HepG2 (cell line): Measurements from ENCODE around the gene DCST2. TPM values are rescaled to one million over a fixed set of nuclear protein-coding genes. Genes with fewer than 3 reads are reported as not detected.

ENCODE experiments used
- ATAC-seq: fragments of 200-7000 bp; cut with Tn5 transposase; 3 replicates; pipeline ENCODE4 v1.9.1; 2020; ENCODE audit warnings: mild to moderate bottlenecking, moderate library complexity
- BruUV-seq: library from RNA; stranded (reverse); fragments of 400-500 nt; replicated peaks from 2 replicates; lab custom pipeline; 2021; lab: Mats Ljungman, UMichigan
- CTCF ChIA-PET: fragments of 300-600 bp; formaldehyde crosslinking; extraction: SDS; loops from one replicate; lab custom pipeline; 2021; ENCODE audit warnings: low total read pairs, inconsistent platforms, low intra/inter-chr PET ratio; lab: Yijun Ruan, JAX
- POLR2A ChIA-PET: fragments of 350-600 bp; sonication (Branson Sonifier 250); formaldehyde crosslinking; loops from one replicate; lab custom pipeline; 2020; ENCODE audit warnings: antibody characterized with exemption, inconsistent platforms; lab: Yijun Ruan, JAX
- DNase-seq: peaks from one replicate; pipeline ENCODE4 v3.0.0-alpha.2; 2015; ENCODE audit warnings: low spot score
- FAIRE-seq: peaks from 3 replicates; lab custom pipeline; 2011; peaks lifted over from hg19 to GRCh38; lab: Jason Lieb, UNC
- H2AFZ ChIP-seq: one replicate; pipeline ENCODE4 v1.6.1; 2011; ENCODE audit warnings: low read length, inconsistent platforms
- H3K27ac ChIP-seq: fragments of 300-600 bp; 3 replicates; pipeline ENCODE4 v1.8.0; 2011; ENCODE audit warnings: mixed run types, mild to moderate bottlenecking, mixed read lengths, low read length, inconsistent platforms; ENCODE audit not compliant: insufficient read depth; ENCODE audit errors: extremely low read length
- H3K27me3 ChIP-seq, 2 experiments: fragments of 200-600 bp in 1 of 2; 2 replicates in 1 of 2; 3 replicates in 1 of 2; pipeline versions ENCODE4 v1.6.0 to v1.8.0; 2011; ENCODE audit warnings: low read length in 2 of 2, mild to moderate bottlenecking in 2 of 2, moderate library complexity in 2 of 2, inconsistent platforms in 1 of 2; ENCODE audit not compliant: insufficient read depth in 2 of 2, control insufficient read depth in 1 of 2
- H3K36me3 ChIP-seq, 2 experiments: fragments of 200-600 bp in 1 of 2; replicated peaks in 1 of 2; 2 replicates in 1 of 2; 3 replicates in 1 of 2; pipeline versions ENCODE4 v1.5.1 to v1.8.0; 2011; ENCODE audit warnings: low read length in 2 of 2, inconsistent platforms in 1 of 2; ENCODE audit not compliant: insufficient read depth in 2 of 2, control insufficient read depth in 1 of 2
- H3K4me1 ChIP-seq: 2 replicates; pipeline ENCODE4 v1.5.1; 2012; ENCODE audit warnings: low read length, inconsistent platforms; ENCODE audit not compliant: insufficient read depth
- H3K4me2 ChIP-seq: 2 replicates; pipeline ENCODE4 v1.6.0; 2011; ENCODE audit warnings: low read depth, low read length, inconsistent platforms
- H3K4me3 ChIP-seq, 3 experiments: fragments of 200-600 bp in 1 of 3; sonication (generic), shearing (Covaris generic) in 1 of 3; replicated peaks in 1 of 3; 2 replicates each; pipeline ENCODE4 v1.5.1; 2011 to 2016; ENCODE audit warnings: low read length in 3 of 3, inconsistent platforms in 2 of 3, low read depth in 2 of 3, mild to moderate bottlenecking in 2 of 3, control low read depth in 1 of 3, mixed read lengths in 1 of 3; ENCODE audit not compliant: insufficient read depth in 1 of 3
- H3K79me2 ChIP-seq: one replicate; pipeline ENCODE4 v1.6.1; 2011; ENCODE audit warnings: low read length, inconsistent platforms; ENCODE audit not compliant: insufficient read depth
- H3K9ac ChIP-seq: 2 replicates; pipeline ENCODE4 v1.6.0; 2011; ENCODE audit warnings: mild to moderate bottlenecking, low read depth, low read length, inconsistent platforms; ENCODE audit not compliant: insufficient read depth
- H3K9me3 ChIP-seq: 2 replicates; pipeline ENCODE4 v1.5.1; 2012; ENCODE audit warnings: mild to moderate bottlenecking, low read length
- H4K20me1 ChIP-seq: 2 replicates; pipeline ENCODE4 v1.6.0; 2011; ENCODE audit warnings: inconsistent platforms, mild to moderate bottlenecking, low read length, moderate library complexity; ENCODE audit not compliant: insufficient read depth
- ARID5B ChIP-seq: IDR thresholded peaks from 2 replicates; pipeline ENCODE4 v1.4.0; 2020; ENCODE audit warnings: mild to moderate bottlenecking, missing genetic modification reagents
- ELF4 ChIP-seq: sonication (generic); formaldehyde crosslinking; IDR thresholded peaks from 2 replicates; pipeline ENCODE4 v1.5.0; 2020; ENCODE audit warnings: missing genetic modification reagents, mild to moderate bottlenecking, moderate library complexity, borderline replicate concordance
- FOXM1 ChIP-seq: sonication (generic); formaldehyde crosslinking; IDR thresholded peaks from 2 replicates; pipeline ENCODE4 v1.5.0; 2020; ENCODE audit warnings: missing genetic modification reagents
- GABPB1 ChIP-seq: IDR thresholded peaks from 2 replicates; pipeline ENCODE4 v1.6.1; 2016; ENCODE audit warnings: mild to moderate bottlenecking, missing genetic modification reagents, moderate library complexity, missing compliant biosample characterization
- GRHL1 ChIP-seq: sonication (generic); formaldehyde crosslinking; conservative IDR thresholded peaks from 2 replicates; pipeline ENCODE4 v1.8.0; 2022; ENCODE audit warnings: missing genetic modification reagents
- KAT8 ChIP-seq: IDR thresholded peaks from 2 replicates; pipeline ENCODE4 v1.6.1; 2016; ENCODE audit warnings: missing genetic modification reagents, missing compliant biosample characterization
- MTF2 ChIP-seq: sonication (generic); formaldehyde crosslinking; IDR thresholded peaks from 2 replicates; pipeline ENCODE4 v1.5.0; 2020; ENCODE audit warnings: missing genetic modification reagents, borderline replicate concordance
- SP4 ChIP-seq: sonication (generic); formaldehyde crosslinking; IDR thresholded peaks from 2 replicates; pipeline ENCODE4 v1.8.1; 2023; ENCODE audit warnings: mild to moderate bottlenecking, missing genetic modification reagents
- ZC3H4 ChIP-seq: sonication (generic); formaldehyde crosslinking; IDR thresholded peaks from 2 replicates; pipeline ENCODE4 v1.4.0; 2020; ENCODE audit warnings: missing genetic modification reagents, borderline replicate concordance
- ZNF12 ChIP-seq: sonication (generic); formaldehyde crosslinking; IDR thresholded peaks from 2 replicates; pipeline ENCODE4 v1.5.0; 2020; ENCODE audit warnings: missing genetic modification reagents
- ZNF605 ChIP-seq: sonication (generic); formaldehyde crosslinking; IDR thresholded peaks from 2 replicates; pipeline ENCODE4 v1.8.0; 2022; ENCODE audit warnings: mild to moderate bottlenecking, missing genetic modification reagents
- ZNF687 ChIP-seq: sonication (generic); formaldehyde crosslinking; IDR thresholded peaks from 2 replicates; pipeline ENCODE4 v1.5.1; 2020; ENCODE audit warnings: mild to moderate bottlenecking, missing genetic modification reagents, moderate library complexity
- ZNF740 ChIP-seq: sonication (generic); formaldehyde crosslinking; IDR thresholded peaks from 2 replicates; pipeline ENCODE4 v1.4.0; 2020; ENCODE audit warnings: missing genetic modification reagents
- ZNF772 ChIP-seq: sonication (generic); formaldehyde crosslinking; IDR thresholded peaks from 2 replicates; pipeline ENCODE4 v1.5.0; 2020; ENCODE audit warnings: mild to moderate bottlenecking, missing genetic modification reagents
- WGBS: methylation state at CpG from one replicate; pipeline ENCODE4 v1.1.6; 2017; ENCODE audit warnings: low lambda C conversion rate; 5-methylcytosine and 5-hydroxymethylcytosine counted together
- in situ Hi-C: cut with HindIII; loops from 2 replicates; pipeline ENCODE4 v1.10.0; 2017; ENCODE audit warnings: low pct_unique_long_range_greater_than_20kb; ENCODE audit not compliant: extremely low pct_ligation_motif_present
- intact Hi-C: fragments of 100-400 bp; cut with micrococcal nuclease; formaldehyde crosslinking; loops from one replicate; pipeline ENCODE4 v1.10.0; 2022; ENCODE audit not compliant: unreplicated experiment
- polyA plus RNA-seq, 8 experiments: library from polyadenylated mRNA; depleted of rRNA in 3 of 8; stranded (reverse) in 7 of 8; unstranded in 1 of 8; fragments of >200 nt; fragmentation: Illumina TruSeq in 4 of 8; extraction: Trizol in 4 of 8; gene quantifications; 2 replicates each; pipeline versions ENCODE4 v1.2.1 to v1.2.3, GENCODE V29; 2011 to 2016; ENCODE audit warnings: low read depth in 4 of 8, missing spikeins in 1 of 8, mixed read lengths in 1 of 8; ENCODE audit not compliant: insufficient read depth in 1 of 8
- total RNA-seq, 5 experiments: library from RNA; depleted of rRNA; stranded (reverse); fragments of >200 nt; fragmentation: Illumina TruSeq; extraction: Trizol; gene quantifications; 2 replicates each; pipeline ENCODE4 v1.2.3, GENCODE V29; 2016; ENCODE audit warnings: low read depth in 1 of 5

DCST2 gene
- total and polyA plus RNA-seq, 2 of the 13 experiments (the other 11 are each of a cell fraction or from before 2014, with no cell fraction given) = 0.74 TPM; not detected in 1

GRCh38 chr1:155043301-155043702, 9.7 kb upstream of the DCST2 start:
- no TSS peak for BruUV-seq
- H2AFZ ChIP-seq = no peak overlapping the region
- peak; percentile 43 for ATAC-seq
- H3K9ac ChIP-seq = peak overlapping the region; percentile 18; the same call in 1 of the 2 replicates
- peak overlapping the region in 2 of 3 experiments; percentile 13 to 50; a peak in 3 of 6 replicates for H3K4me3 ChIP-seq
- no peaks in the 10 kb centered on the region for H4K20me1 ChIP-seq
- no peaks in the 10 kb centered on the region for H3K79me2 ChIP-seq
- peaks cover 11 to 22% of the 10 kb centered on the region in 2 experiments for H3K27me3 ChIP-seq
- peak overlapping the region; percentile 65 for H3K4me2 ChIP-seq
- in situ Hi-C loops (no loop called here), intact Hi-C loops (no loop called here)
- no peak overlapping the region for H3K27ac ChIP-seq
- H3K36me3 ChIP-seq = no peaks in the 10 kb centered on the region
- H3K4me1 ChIP-seq = peaks cover 64% of the 10 kb centered on the region
- ChIA-PET POLR2A (interaction anchor here (0.6 to 3.2 kb wide), 4 partner anchors 8 to 71 kb away, joined by 3 to 12 read pairs (median 6); no protein-coding TSS in a partner anchor), CTCF (interaction anchor here (2.5 to 3.0 kb wide), 2 partner anchors 18 to 41 kb away, joined by 12 to 27 read pairs; no protein-coding TSS in a partner anchor)
- DNase-seq = no peak
- H3K9me3 ChIP-seq = no peaks in the 10 kb centered on the region
- 11% methylated on average over 3 of the region's 12 CpGs for WGBS
- FAIRE-seq = no peak
- TF ChIP-seq GABPB1 (CRISPR knock-in tag) (peak; percentile 45; the same call in 1 of the 2 replicates), ZNF740 (CRISPR knock-in tag) (no peak), GRHL1 (no peak), SP4 (0 out of 2 replicates have a peak, but pooled peaks have one; percentile 20), ZNF12 (0 out of 2 replicates have a peak, but pooled peaks have one; percentile 20), ZC3H4 (CRISPR knock-in tag) (no peak), FOXM1 (CRISPR knock-in tag) (no peak), MTF2 (CRISPR knock-in tag) (no peak; the same call in 1 of the 2 replicates), ZNF605 (no peak), ELF4 (CRISPR knock-in tag) (no peak), ZNF687 (CRISPR knock-in tag) (peak; percentile 90), KAT8 (CRISPR knock-in tag) (no peak), ARID5B (CRISPR knock-in tag) (peak; percentile 15; the same call in 1 of the 2 replicates), ZNF772 (CRISPR knock-in tag) (0 out of 2 replicates have a peak, but pooled peaks have one; percentile 25)
